WTC11 (cell line): ENCODE results near the gene GNA12. TPM values are rescaled to one million over a fixed set of nuclear protein-coding genes. Genes with fewer than 3 reads are reported as not detected.

Experiments used
- ATAC-seq: fragments of 200-7000 bp; cut with Tn5 transposase; 2 replicates; pipeline ENCODE4 v1.10.0; 2021; ENCODE audit warnings: mild to moderate bottlenecking, moderate library complexity
- CTCF ChIA-PET: fragments of 300-600 bp; sonication (Branson Sonifier 250); formaldehyde crosslinking; loops from one replicate; lab custom pipeline; 2021; ENCODE audit warnings: antibody characterized with exemption; lab: Charles Lee
- POLR2A ChIA-PET: fragments of 350-600 bp; sonication (Branson Sonifier 250); formaldehyde crosslinking; loops from one replicate; lab custom pipeline; 2021; ENCODE audit warnings: antibody characterized with exemption; lab: Charles Lee
- DNase-seq: peaks from one replicate; pipeline ENCODE4 v3.0.0; 2021; ENCODE audit warnings: low spot score
- H3K27ac Mint-ChIP-seq: 2 replicates; pipeline ENCODE4 v1.8.0; 2021; ENCODE audit warnings: mixed read lengths
- H3K27me3 Mint-ChIP-seq: 2 replicates; pipeline ENCODE4 v1.8.0; 2021; ENCODE audit warnings: low read depth, mild to moderate bottlenecking, moderate library complexity, mixed read lengths
- H3K36me3 Mint-ChIP-seq: 2 replicates; pipeline ENCODE4 v1.8.0; 2021; ENCODE audit warnings: mixed read lengths
- H3K4me1 Mint-ChIP-seq: 2 replicates; pipeline ENCODE4 v1.8.0; 2022; ENCODE audit warnings: mixed read lengths
- H3K4me3 Mint-ChIP-seq: 2 replicates; pipeline ENCODE4 v1.8.0; 2021; ENCODE audit warnings: mild to moderate bottlenecking, moderate library complexity, mixed read lengths
- H3K9me3 Mint-ChIP-seq: 2 replicates; pipeline ENCODE4 v1.8.0; 2021; ENCODE audit warnings: mixed read lengths
- AFF4 ChIP-seq: sonication (generic); formaldehyde crosslinking; IDR thresholded peaks from 2 replicates; pipeline ENCODE4 v1.8.1; 2023; ENCODE audit warnings: mild to moderate bottlenecking, missing genetic modification reagents, borderline replicate concordance
- AR ChIP-seq: fragments of 250-450 bp; sonication (Bioruptor Pico); IDR thresholded peaks from 2 replicates; pipeline ENCODE4 v1.9.0; 2021; ENCODE audit warnings: mild to moderate bottlenecking
- ATF3 ChIP-seq: sonication (generic); formaldehyde crosslinking; conservative IDR thresholded peaks from 2 replicates; pipeline ENCODE4 v1.8.1; 2022; ENCODE audit warnings: mild to moderate bottlenecking, missing genetic modification reagents
- CBFB ChIP-seq: sonication (generic); formaldehyde crosslinking; IDR thresholded peaks from 2 replicates; pipeline ENCODE4 v1.8.1; 2022; ENCODE audit warnings: mild to moderate bottlenecking, low read depth, missing genetic modification reagents
- E2F1 ChIP-seq: sonication (generic); formaldehyde crosslinking; IDR thresholded peaks from 2 replicates; pipeline ENCODE4 v1.8.0; 2022; ENCODE audit warnings: mild to moderate bottlenecking, missing genetic modification reagents
- ELF4 ChIP-seq: sonication (generic); formaldehyde crosslinking; IDR thresholded peaks from 2 replicates; pipeline ENCODE4 v1.8.1; 2022; ENCODE audit warnings: low read depth, mild to moderate bottlenecking, moderate library complexity, missing genetic modification reagents
- FOXP1 ChIP-seq: sonication (generic); formaldehyde crosslinking; IDR thresholded peaks from 2 replicates; pipeline ENCODE4 v1.8.0; 2022; ENCODE audit warnings: missing genetic modification reagents, mild to moderate bottlenecking, moderate library complexity, borderline replicate concordance
- GTF2I ChIP-seq: fragments of 250-450 bp; sonication (Bioruptor Pico); conservative IDR thresholded peaks from 2 replicates; pipeline ENCODE4 v1.4.0; 2021; ENCODE audit warnings: mild to moderate bottlenecking
- JAZF1 ChIP-seq: fragments of 250-450 bp; sonication (Bioruptor Pico); IDR thresholded peaks from 2 replicates; pipeline ENCODE4 v1.9.0; 2021; ENCODE audit warnings: moderate library complexity, mild to moderate bottlenecking, inconsistent platforms
- KAT7 ChIP-seq: sonication (generic); formaldehyde crosslinking; IDR thresholded peaks from 2 replicates; pipeline ENCODE4 v1.8.1; 2023; ENCODE audit warnings: missing genetic modification reagents, mild to moderate bottlenecking, borderline replicate concordance
- MLX ChIP-seq: sonication (generic); formaldehyde crosslinking; IDR thresholded peaks from 2 replicates; pipeline ENCODE4 v1.8.1; 2023; ENCODE audit warnings: mild to moderate bottlenecking, missing genetic modification reagents, moderate library complexity
- NFE2L1 ChIP-seq: sonication (generic); formaldehyde crosslinking; IDR thresholded peaks from 2 replicates; pipeline ENCODE4 v1.8.1; 2023; ENCODE audit warnings: missing genetic modification reagents
- NR1H2 ChIP-seq: sonication (generic); formaldehyde crosslinking; IDR thresholded peaks from 2 replicates; pipeline ENCODE4 v1.9.0; 2021; ENCODE audit warnings: mild to moderate bottlenecking, moderate library complexity, missing genetic modification reagents
- NR2C2 ChIP-seq: sonication (generic); formaldehyde crosslinking; IDR thresholded peaks from 2 replicates; pipeline ENCODE4 v1.8.0; 2022; ENCODE audit warnings: mild to moderate bottlenecking, missing genetic modification reagents
- PREB ChIP-seq: sonication (generic); formaldehyde crosslinking; IDR thresholded peaks from 2 replicates; pipeline ENCODE4 v1.8.1; 2022; ENCODE audit warnings: mild to moderate bottlenecking, missing genetic modification reagents, moderate library complexity, borderline replicate concordance
- PRRX2 ChIP-seq: fragments of 250-450 bp; sonication (Bioruptor Pico); IDR thresholded peaks from 2 replicates; pipeline ENCODE4 v1.8.0; 2021; ENCODE audit warnings: mild to moderate bottlenecking
- RELA ChIP-seq: sonication (generic); formaldehyde crosslinking; IDR thresholded peaks from 2 replicates; pipeline ENCODE4 v1.8.1; 2022; ENCODE audit warnings: missing genetic modification reagents, mild to moderate bottlenecking, borderline replicate concordance
- SOX15 ChIP-seq: fragments of 250-450 bp; sonication (Bioruptor Pico); IDR thresholded peaks from 2 replicates; pipeline ENCODE4 v1.9.0; 2021; ENCODE audit warnings: mild to moderate bottlenecking
- TCF7 ChIP-seq: sonication (generic); formaldehyde crosslinking; IDR thresholded peaks from 2 replicates; pipeline ENCODE4 v1.8.0; 2022; ENCODE audit warnings: mild to moderate bottlenecking, low read depth, missing genetic modification reagents, moderate library complexity
- TP53 ChIP-seq: sonication (generic); formaldehyde crosslinking; IDR thresholded peaks from 2 replicates; pipeline ENCODE4 v1.8.1; 2023; ENCODE audit warnings: mild to moderate bottlenecking, missing genetic modification reagents
- ZBTB21 ChIP-seq: sonication (generic); formaldehyde crosslinking; IDR thresholded peaks from 2 replicates; pipeline ENCODE4 v1.8.1; 2023; ENCODE audit warnings: mild to moderate bottlenecking, missing genetic modification reagents, borderline replicate concordance
- ZNF263 ChIP-seq: sonication (generic); formaldehyde crosslinking; IDR thresholded peaks from 2 replicates; pipeline ENCODE4 v1.8.1; 2022; ENCODE audit warnings: low read depth, mild to moderate bottlenecking, moderate library complexity, missing genetic modification reagents
- ZNF281 ChIP-seq: sonication (generic); formaldehyde crosslinking; IDR thresholded peaks from 2 replicates; pipeline ENCODE4 v1.8.0; 2023; ENCODE audit warnings: mild to moderate bottlenecking, missing genetic modification reagents
- ZNF671 ChIP-seq: fragments of 250-450 bp; sonication (Bioruptor Pico); IDR thresholded peaks from 2 replicates; pipeline ENCODE4 v1.8.0; 2021; ENCODE audit warnings: mild to moderate bottlenecking
- total RNA-seq: library from RNA; stranded (reverse); gene quantifications from 3 replicates; pipeline ENCODE4 v1.2.3, GENCODE V29; 2021

Gene GNA12
- total RNA-seq, 1 experiment from 2014 or later = 99.6 TPM

- no peak for TF ChIP-seq FOXP1
- TF ChIP-seq MLX (CRISPR knock-in tag) = no peak
- no peak for TF ChIP-seq ZNF281 (CRISPR knock-in tag)
- TF ChIP-seq NR1H2 = no peak
- no peak for TF ChIP-seq ATF3 (CRISPR knock-in tag)
- no peak for TF ChIP-seq NR2C2
- no peak for TF ChIP-seq CBFB (CRISPR knock-in tag)
These were observed 35.9 kb upstream of the GNA12 start (continued) for GRCh38 chr7:2880051-2880450.

- ChIA-PET POLR2A (no interaction called here), CTCF (no interaction called here)
- peaks cover 6% of the 10 kb centered on the region; the same call in 1 of the 2 replicates for H3K9me3 Mint-ChIP-seq
- no peaks in the 10 kb centered on the region for H3K27me3 Mint-ChIP-seq
- peak overlapping the region; percentile 76; the same call in 1 of the 2 replicates for H3K27ac Mint-ChIP-seq
- no peak for DNase-seq
- no peaks in the 10 kb centered on the region for H3K36me3 Mint-ChIP-seq
- peaks cover 47% of the 10 kb centered on the region for H3K4me1 Mint-ChIP-seq
- no peak for ATAC-seq
- H3K4me3 Mint-ChIP-seq = no peak overlapping the region
- TF ChIP-seq ZBTB21 (CRISPR knock-in tag) (no peak), TCF7 (CRISPR knock-in tag) (no peak), GTF2I (CRISPR knock-in tag) (no peak), PREB (CRISPR knock-in tag) (no peak), AFF4 (CRISPR knock-in tag) (no peak), E2F1 (CRISPR knock-in tag) (no peak), NR1H2 (no peak), AR (no peak), RELA (no peak), KAT7 (CRISPR knock-in tag) (no peak), ELF4 (no peak), NFE2L1 (CRISPR knock-in tag) (no peak), JAZF1 (CRISPR knock-in tag) (no peak), PRRX2 (no peak), SOX15 (CRISPR knock-in tag) (no peak), ZNF263 (CRISPR knock-in tag) (no peak), TP53 (CRISPR knock-in tag) (no peak), ZNF671 (no peak)
These were observed 35.2 kb upstream of the GNA12 start for GRCh38 chr7:2879354-2879753.
